GM10248 (cell line): ENCODE measurements around the gene CUL5.

ENCODE experiments used
- CTCF ChIA-PET: fragments of 300-600 bp; sonication (Branson Sonifier 250); formaldehyde crosslinking; extraction: SDS; loops from one replicate; lab custom pipeline; 2021; ENCODE audit warnings: antibody characterized with exemption; lab: Yijun Ruan, JAX
- POLR2A ChIA-PET: fragments of 350-650 bp; sonication (Branson Sonifier 250); formaldehyde crosslinking; extraction: SDS; loops from one replicate; lab custom pipeline; 2020; ENCODE audit warnings: antibody characterized with exemption; lab: Yijun Ruan, JAX
- DNase-seq: peaks from one replicate; pipeline ENCODE4 v3.0.0; 2012; ENCODE audit errors: extremely low spot score
- CTCF ChIP-seq: IDR thresholded peaks from 2 replicates; pipeline ENCODE4 v1.5.1; 2012; ENCODE audit warnings: mild to moderate bottlenecking, low read depth; ENCODE audit errors: extremely low read depth, missing control alignments, control extremely low read depth

The CUL5 gene

GRCh38 chr11:108008656-108009496 lies at the start of gene CUL5:
Gene CUL5 (plus strand): TSS chr11:108008898. CDS start chr11:108009349, 451 bp downstream.
- DNase-seq = peak; percentile 92
- ChIA-PET CTCF (interaction anchor here (0.6 to 3.2 kb wide), 38 partner anchors 10 to 657 kb away, joined by 3 to 55 read pairs (median 4); partner anchors contain the start of gene POGLUT3), POLR2A (interaction anchor here (0.5 to 1.0 kb wide), 3 partner anchors 9 to 942 kb away, joined by 3 read pairs; no protein-coding TSS in a partner anchor)
- TF ChIP-seq CTCF = peak; percentile 83

GRCh38 chr11:107961480-107961879 lies 47.2 kb upstream of the CUL5 start:
- no peak for TF ChIP-seq CTCF
- POLR2A ChIA-PET = no interaction called here
- CTCF ChIA-PET = no interaction called here
- no peak for DNase-seq

- DNase-seq = no peak
- ChIA-PET POLR2A (no interaction called here), CTCF (no interaction called here)
Observed at GRCh38 chr11:107962181-107962580, 46.5 kb upstream of the CUL5 start.

GRCh38 chr11:107963091-107963490 lies 45.6 kb upstream of the CUL5 start:
- ChIA-PET CTCF (no interaction called here), POLR2A (no interaction called here)
- no peak for TF ChIP-seq CTCF
- DNase-seq = no peak

More at GRCh38 chr11:107962181-107962580, 46.5 kb upstream of the CUL5 start:
- TF ChIP-seq CTCF = no peak

- ChIA-PET CTCF (no interaction called here), POLR2A (no interaction called here)
- no peak for DNase-seq
- no peak for TF ChIP-seq CTCF
Observed at GRCh38 chr11:107969219-107969618, 39.5 kb upstream of the CUL5 start.

- CTCF ChIA-PET = no interaction called here
- TF ChIP-seq CTCF = no peak
Observed at GRCh38 chr11:107970049-107970448, 38.6 kb upstream of the CUL5 start.

More at GRCh38 chr11:107970049-107970448, 38.6 kb upstream of the CUL5 start:
- DNase-seq = no peak
- POLR2A ChIA-PET = no interaction called here
